Fibroblast of villous mesenchyme (primary cell): ENCODE measurements around the gene MUC22. TPM values are rescaled to one million over a fixed set of nuclear protein-coding genes. Genes with fewer than 3 reads are reported as not detected.
"Not testable (repeated sequence)": the region's sequence is repeated elsewhere in the genome, so short reads cannot be mapped to it uniquely, and the experiment has no call there.

ENCODE experiments used
- DNase-seq: peaks from one replicate; pipeline ENCODE4 v3.0.0-alpha.2; 2010; ENCODE audit warnings: low read depth
- H3K4me3 ChIP-seq: 2 replicates; pipeline ENCODE4 v1.5.1; 2011; ENCODE audit warnings: low read depth, mild to moderate bottlenecking, low read length
- total RNA-seq: library from RNA; depleted of rRNA; stranded (reverse); fragments of >200 nt; gene quantifications from 2 replicates; pipeline ENCODE4 v1.2.3, GENCODE V29; 2012
- TF ChIP-seq, protein P1 (sequence below): IDR thresholded peaks from 2 replicates; pipeline ENCODE4 v1.5.1; 2012; ENCODE audit warnings: low read depth, mild to moderate bottlenecking, low read length; ENCODE audit not compliant: insufficient read depth

Gene MUC22
- total RNA-seq, 1 donor = not detected

DNA sequence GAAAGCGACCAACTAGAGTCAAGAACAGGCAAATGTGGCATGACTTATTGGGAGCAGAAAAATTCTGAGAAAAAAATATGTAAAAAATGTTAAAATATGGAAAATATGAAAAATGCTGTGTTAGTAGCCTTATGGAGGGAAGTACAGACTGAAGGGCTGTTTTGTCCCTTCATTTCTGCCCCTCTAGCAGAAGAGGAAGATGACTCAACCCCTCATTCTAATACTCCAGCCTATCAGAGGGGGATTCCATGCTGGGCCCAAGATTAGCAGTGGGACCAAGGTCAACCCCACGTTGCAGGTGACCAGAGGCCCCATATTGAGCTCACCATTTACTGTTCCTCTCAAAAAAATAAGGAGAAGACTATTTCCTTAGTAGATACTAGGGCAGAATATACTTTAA lies 18.4 kb upstream of the MUC22 start:
- DNase-seq = no peak
- H3K4me3 ChIP-seq = no peak overlapping the region
- TF ChIP-seq, protein P1, sequence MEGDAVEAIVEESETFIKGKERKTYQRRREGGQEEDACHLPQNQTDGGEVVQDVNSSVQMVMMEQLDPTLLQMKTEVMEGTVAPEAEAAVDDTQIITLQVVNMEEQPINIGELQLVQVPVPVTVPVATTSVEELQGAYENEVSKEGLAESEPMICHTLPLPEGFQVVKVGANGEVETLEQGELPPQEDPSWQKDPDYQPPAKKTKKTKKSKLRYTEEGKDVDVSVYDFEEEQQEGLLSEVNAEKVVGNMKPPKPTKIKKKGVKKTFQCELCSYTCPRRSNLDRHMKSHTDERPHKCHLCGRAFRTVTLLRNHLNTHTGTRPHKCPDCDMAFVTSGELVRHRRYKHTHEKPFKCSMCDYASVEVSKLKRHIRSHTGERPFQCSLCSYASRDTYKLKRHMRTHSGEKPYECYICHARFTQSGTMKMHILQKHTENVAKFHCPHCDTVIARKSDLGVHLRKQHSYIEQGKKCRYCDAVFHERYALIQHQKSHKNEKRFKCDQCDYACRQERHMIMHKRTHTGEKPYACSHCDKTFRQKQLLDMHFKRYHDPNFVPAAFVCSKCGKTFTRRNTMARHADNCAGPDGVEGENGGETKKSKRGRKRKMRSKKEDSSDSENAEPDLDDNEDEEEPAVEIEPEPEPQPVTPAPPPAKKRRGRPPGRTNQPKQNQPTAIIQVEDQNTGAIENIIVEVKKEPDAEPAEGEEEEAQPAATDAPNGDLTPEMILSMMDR = no peak

DNA sequence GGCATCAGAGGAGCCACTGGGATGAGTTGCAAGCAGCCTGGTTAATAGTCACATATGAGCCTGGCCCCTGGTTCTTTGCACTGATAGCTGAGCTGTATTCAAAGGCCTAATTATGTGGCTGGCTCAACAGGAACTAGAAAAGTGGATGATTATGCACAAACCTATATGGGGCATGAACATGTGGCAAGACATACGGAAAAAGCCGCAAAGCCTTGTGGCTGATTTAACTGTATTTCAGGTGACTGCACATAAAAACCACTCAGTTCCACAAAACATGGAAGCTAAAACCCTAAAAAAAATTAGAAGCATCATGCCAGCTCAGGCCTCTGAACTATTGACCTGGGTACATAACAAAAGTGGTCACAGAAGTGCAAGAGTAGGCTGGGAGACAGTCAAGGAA lies 13.0 kb upstream of the MUC22 start:
- no peak for DNase-seq
- TF ChIP-seq, protein P1 = no peak
- no peak overlapping the region for H3K4me3 ChIP-seq

- TF ChIP-seq, protein P1 = no peak
- DNase-seq = no peak
- no peak overlapping the region for H3K4me3 ChIP-seq
Observed at GRCh38 chr6:30998785-30999184, 11.5 kb upstream of the MUC22 start.

DNA sequence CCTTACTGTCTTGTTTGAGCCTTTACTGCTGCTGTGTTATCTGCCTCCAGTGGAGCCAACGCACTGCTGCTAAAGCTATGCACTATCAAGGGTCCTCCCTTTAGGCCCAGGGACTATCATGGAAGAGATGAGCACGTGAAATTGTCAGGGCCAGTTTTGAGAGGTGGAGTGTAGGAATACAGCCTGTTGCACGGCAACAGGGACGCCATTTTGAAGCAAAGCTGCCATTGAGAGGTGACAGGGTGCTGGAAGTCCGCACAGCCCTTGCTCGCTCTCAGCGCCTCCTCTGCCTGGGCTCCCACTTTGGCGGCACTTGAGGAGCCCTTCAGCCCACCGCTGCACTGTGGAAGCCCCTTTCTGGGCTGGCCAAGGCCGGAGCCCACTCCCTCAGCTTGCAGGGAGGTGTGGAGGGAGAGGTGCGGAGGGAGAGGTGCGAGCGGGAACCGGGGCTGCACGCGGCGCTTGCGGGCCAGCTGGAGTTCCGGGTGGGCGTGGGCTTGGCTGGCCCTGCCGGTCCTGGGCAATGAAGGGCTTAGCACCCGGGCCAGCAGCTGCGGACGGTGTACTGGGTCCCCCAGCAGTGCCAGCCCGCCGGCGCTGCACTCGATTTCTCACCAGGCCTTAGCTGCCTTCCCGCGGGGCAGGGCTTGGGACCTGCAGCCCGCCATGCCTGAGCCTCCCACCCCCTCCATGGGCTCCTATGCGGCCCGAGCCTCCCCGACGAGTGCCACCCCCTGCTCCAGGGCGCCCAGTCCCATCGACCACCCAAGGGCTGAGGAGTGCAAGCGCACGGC lies 10.0 kb upstream of the MUC22 start:
- H3K4me3 ChIP-seq, DNase-seq: not testable (repeated sequence)

GRCh38 chr6:31001281-31001888 lies 8.9 kb upstream of the MUC22 start:
- DNase-seq = no peak
- no peak overlapping the region for H3K4me3 ChIP-seq
- TF ChIP-seq, protein P1 = no peak

DNA sequence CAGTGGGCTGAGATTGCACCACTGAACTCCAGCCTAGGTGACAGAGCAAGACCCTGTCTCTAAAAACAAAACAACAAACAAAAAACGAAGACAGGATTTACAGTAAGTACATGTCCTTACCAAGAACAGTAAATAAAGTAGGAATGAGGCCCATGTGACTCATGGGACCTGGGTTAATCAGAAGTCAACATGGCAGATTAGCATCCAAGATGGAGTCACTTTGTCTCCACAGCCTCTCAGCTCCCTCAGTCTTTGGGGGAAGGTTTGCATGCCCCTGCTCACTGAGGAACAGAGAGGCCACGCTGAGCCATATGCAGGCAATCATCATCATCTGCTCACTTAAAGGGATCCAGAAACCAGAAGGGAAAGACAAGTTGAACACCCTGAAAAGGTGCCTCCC lies 7.8 kb upstream of the MUC22 start:
- DNase-seq = no peak
- no peak overlapping the region for H3K4me3 ChIP-seq
- TF ChIP-seq, protein P1 = no peak

- H3K4me3 ChIP-seq = no peak overlapping the region
- TF ChIP-seq, protein P1 = no peak
Observed at GRCh38 chr6:31004794-31005193, 5.5 kb upstream of the MUC22 start.

More at GRCh38 chr6:31004794-31005193, 5.5 kb upstream of the MUC22 start:
- DNase-seq = no peak
